ENCODE measurements around the gene FOXL3. TPM values are rescaled to one million over a fixed set of nuclear protein-coding genes. Genes with fewer than 3 reads are reported as not detected.

FOXL3 gene
- total RNA-seq, 2 donors from 2014 or later, result not detected

DNA sequence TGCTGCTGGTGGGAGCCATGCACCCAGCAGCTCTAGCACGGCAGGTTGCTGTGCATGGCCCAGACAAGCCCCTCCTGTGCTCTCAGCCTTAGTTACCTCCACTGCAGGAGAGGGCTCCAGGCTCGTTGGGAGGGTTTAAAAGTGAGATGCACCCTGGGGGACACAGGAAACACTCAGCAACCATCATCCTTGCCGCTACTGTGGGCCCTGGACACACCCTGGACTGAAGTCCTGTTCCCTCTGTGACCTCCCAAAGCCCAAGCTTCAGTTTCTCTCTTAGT is 49.0 kb downstream of the FOXL3 start:
- Histone ChIP-seq H3K9me3 (no peaks in the 10 kb centered on the region), H3K36me3 (no peaks in the 10 kb centered on the region), H3K27me3 (replicated peaks; ENCODE audit: insufficient read depth) (no peaks in the 10 kb centered on the region), H3K4me1 (replicated peaks) (peaks cover 15% of the 10 kb centered on the region), H3K27ac (no peak overlapping the region), H3K4me3 (no peak overlapping the region)
- WGBS, result 96% methylated on average over 3 of the region's 3 CpGs
- no peak for DNase-seq (ENCODE audit: low spot score)
- intact Hi-C loops (cut with DNase I), result no loop called here
- TF ChIP-seq POLR2A (IDR thresholded peaks at IDR 0.05) (no peak), POLR2AphosphoS5 (IDR thresholded peaks at IDR 0.05) (no peak)
- TF ChIP-seq, protein P1, sequence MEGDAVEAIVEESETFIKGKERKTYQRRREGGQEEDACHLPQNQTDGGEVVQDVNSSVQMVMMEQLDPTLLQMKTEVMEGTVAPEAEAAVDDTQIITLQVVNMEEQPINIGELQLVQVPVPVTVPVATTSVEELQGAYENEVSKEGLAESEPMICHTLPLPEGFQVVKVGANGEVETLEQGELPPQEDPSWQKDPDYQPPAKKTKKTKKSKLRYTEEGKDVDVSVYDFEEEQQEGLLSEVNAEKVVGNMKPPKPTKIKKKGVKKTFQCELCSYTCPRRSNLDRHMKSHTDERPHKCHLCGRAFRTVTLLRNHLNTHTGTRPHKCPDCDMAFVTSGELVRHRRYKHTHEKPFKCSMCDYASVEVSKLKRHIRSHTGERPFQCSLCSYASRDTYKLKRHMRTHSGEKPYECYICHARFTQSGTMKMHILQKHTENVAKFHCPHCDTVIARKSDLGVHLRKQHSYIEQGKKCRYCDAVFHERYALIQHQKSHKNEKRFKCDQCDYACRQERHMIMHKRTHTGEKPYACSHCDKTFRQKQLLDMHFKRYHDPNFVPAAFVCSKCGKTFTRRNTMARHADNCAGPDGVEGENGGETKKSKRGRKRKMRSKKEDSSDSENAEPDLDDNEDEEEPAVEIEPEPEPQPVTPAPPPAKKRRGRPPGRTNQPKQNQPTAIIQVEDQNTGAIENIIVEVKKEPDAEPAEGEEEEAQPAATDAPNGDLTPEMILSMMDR (IDR thresholded peaks at IDR 0.05), result no peak

DNA sequence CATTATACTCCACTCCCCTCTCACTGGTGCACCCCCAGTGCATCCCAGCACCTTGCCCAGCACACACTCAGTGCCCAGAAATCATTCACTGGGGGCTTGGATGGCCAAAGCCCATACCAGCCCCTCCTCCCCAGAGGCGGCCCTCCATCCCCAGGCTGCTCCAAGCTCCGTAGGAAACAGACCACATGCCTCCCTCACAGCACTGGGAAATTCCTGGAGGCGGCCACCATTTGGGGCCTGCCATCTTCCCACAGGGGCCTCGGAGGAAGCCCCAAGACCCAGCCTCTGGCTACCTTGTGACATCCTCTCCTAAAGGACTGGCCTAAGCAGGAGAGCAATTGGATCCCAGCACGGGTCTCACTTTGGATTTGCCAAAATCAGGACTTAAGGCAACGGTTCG is 49.7 kb downstream of the FOXL3 start:
- H3K4me3 ChIP-seq, result no peak overlapping the region
- no peaks in the 10 kb centered on the region for H3K27me3 ChIP-seq (replicated peaks; ENCODE audit: insufficient read depth)
- DNase-seq (ENCODE audit: low spot score), result no peak
- TF ChIP-seq POLR2AphosphoS5 (IDR thresholded peaks at IDR 0.05) (no peak), POLR2A (IDR thresholded peaks at IDR 0.05) (no peak)
- TF ChIP-seq, protein P1 (IDR thresholded peaks at IDR 0.05), result no peak
- H3K4me1 ChIP-seq (replicated peaks), result peaks cover 15% of the 10 kb centered on the region
- H3K27ac ChIP-seq, result no peak overlapping the region
- no peaks in the 10 kb centered on the region for H3K9me3 ChIP-seq
- 93% methylated on average over 7 of the region's 7 CpGs for WGBS
- no peaks in the 10 kb centered on the region for H3K36me3 ChIP-seq
- intact Hi-C loops (cut with DNase I), result no loop called here

DNA sequence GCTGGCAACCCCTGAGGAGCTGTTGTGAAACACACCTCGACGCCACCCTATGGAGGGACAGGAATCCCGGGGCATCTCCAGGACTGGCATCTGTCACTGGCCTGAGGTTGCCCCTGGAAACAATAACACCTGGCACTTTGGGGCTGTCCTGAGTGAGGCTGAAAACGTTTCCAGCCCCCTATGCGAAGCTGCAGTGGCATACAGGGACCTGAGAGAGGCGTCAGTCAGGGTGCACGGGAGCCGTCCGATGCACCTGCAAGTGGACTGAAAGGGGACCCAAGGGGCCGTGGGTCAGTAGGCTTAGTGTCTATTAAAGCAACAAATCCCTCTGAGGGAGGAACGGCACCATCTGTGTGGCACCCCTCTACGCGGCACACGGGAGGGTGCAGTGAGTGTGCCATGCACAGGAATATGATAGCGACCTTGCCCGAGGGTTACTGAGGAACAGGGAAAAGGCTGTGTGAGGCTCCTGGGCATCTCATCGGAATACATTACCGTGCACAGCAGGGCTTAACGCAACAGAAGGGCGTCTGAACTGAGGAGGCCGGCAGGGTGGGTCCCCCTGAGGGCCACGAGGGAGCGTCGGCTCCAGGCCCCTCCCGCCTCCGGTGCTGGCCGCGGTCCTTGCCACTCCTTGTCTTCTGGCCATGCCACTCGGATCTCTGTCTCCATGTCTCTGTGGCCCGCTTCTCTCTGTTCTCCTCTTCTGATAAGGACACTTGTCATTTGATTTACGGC is 50.4 kb downstream of the FOXL3 start:
- H3K27ac ChIP-seq, result peak overlapping the region in 1 of 2 donors; percentile 84
- WGBS, result 81% methylated on average over 29 of the region's 31 CpGs
- TF ChIP-seq POLR2AphosphoS5 (IDR thresholded peaks at IDR 0.05) (no peak), POLR2A (IDR thresholded peaks at IDR 0.05) (no peak)
- TF ChIP-seq, protein P1 (IDR thresholded peaks at IDR 0.05), result no peak

More for the DNA sequence above, 50.4 kb downstream of the FOXL3 start:
- no peak for DNase-seq (ENCODE audit: low spot score)
- H3K4me3 ChIP-seq, result no peak overlapping the region
- H3K36me3 ChIP-seq, result no peaks in the 10 kb centered on the region
- H3K27me3 ChIP-seq (replicated peaks; ENCODE audit: insufficient read depth), result no peaks in the 10 kb centered on the region
- intact Hi-C loops (cut with DNase I), result no loop called here
- peaks cover 15% of the 10 kb centered on the region for H3K4me1 ChIP-seq (replicated peaks)
- no peaks in the 10 kb centered on the region for H3K9me3 ChIP-seq

Other genes with a start within 250 kb of the FOXL3 start
- 10 to 100 TPM; 37.8 to 62.0 TPM for gene FAM20C, start 97.6 kb upstream of the FOXL3 start, total RNA-seq
- 10 to 100 TPM; 40.4 to 75.0 TPM for gene PDGFA, start 229.7 kb downstream of the FOXL3 start, total RNA-seq